Activated CD4-positive, alpha-beta memory T cell treated with anti-CD3 and anti-CD28 coated beads for 36 hours (primary cell): ENCODE data around the gene GTF2A1. TPM values are rescaled to one million over a fixed set of nuclear protein-coding genes. Genes with fewer than 3 reads are reported as not detected.

Experiments
- CTCF ChIA-PET: fragments of 350-600 bp; sonication (Branson Sonifier 250); formaldehyde crosslinking; loops from one replicate; lab custom pipeline; 2021; ENCODE audit warnings: antibody characterized with exemption, inconsistent platforms; lab: Charles Lee
- POLR2A ChIA-PET: fragments of 350-600 bp; sonication (Branson Sonifier 250); formaldehyde crosslinking; loops from one replicate; lab custom pipeline; 2021; ENCODE audit warnings: antibody characterized with exemption; lab: Charles Lee
- DNase-seq: peaks from one replicate; pipeline ENCODE4 v3.0.0-alpha.2; 2020
- H3K27ac Mint-ChIP-seq: one replicate; pipeline ENCODE4 v1.8.0; 2021; ENCODE audit warnings: mixed read lengths
- H3K27me3 Mint-ChIP-seq: one replicate; pipeline ENCODE4 v1.8.0; 2021; ENCODE audit warnings: mixed read lengths
- H3K36me3 Mint-ChIP-seq: one replicate; pipeline ENCODE4 v1.8.0; 2021; ENCODE audit warnings: mixed read lengths
- H3K4me1 Mint-ChIP-seq: one replicate; pipeline ENCODE4 v1.8.0; 2021; ENCODE audit warnings: low read depth, mixed read lengths
- H3K4me3 Mint-ChIP-seq: one replicate; pipeline ENCODE4 v1.8.0; 2021; ENCODE audit warnings: mild to moderate bottlenecking, mixed read lengths
- H3K9me3 Mint-ChIP-seq: one replicate; pipeline ENCODE4 v1.8.0; 2021; ENCODE audit warnings: mixed read lengths
- intact Hi-C: fragments of 100-400 bp; cut with micrococcal nuclease; formaldehyde crosslinking; loops from one replicate; pipeline ENCODE4 v1.15.1; 2023
- total RNA-seq, 2 experiments: library from RNA; stranded (reverse); gene quantifications; one replicate each; pipeline ENCODE4 v1.2.3, GENCODE V29; 2021

GTF2A1 gene
- total RNA-seq, 2 experiments from 2014 or later, result 38.9 to 40.1 TPM

- H3K36me3 Mint-ChIP-seq, result no peaks in the 10 kb centered on the region
These were observed 93.0 kb downstream of the GTF2A1 start for GRCh38 chr14:81127785-81128184.

GRCh38 chr14:81125536-81125935, 95.2 kb downstream of the GTF2A1 start:
- POLR2A ChIA-PET, result no interaction called here
- intact Hi-C loops, result no loop called here
- no peaks in the 10 kb centered on the region for H3K4me1 Mint-ChIP-seq

More at GRCh38 chr14:81127785-81128184, 93.0 kb downstream of the GTF2A1 start:
- no peak for DNase-seq
- intact Hi-C loops, result no loop called here
- no peak overlapping the region for H3K4me3 Mint-ChIP-seq
- no peaks in the 10 kb centered on the region for H3K27me3 Mint-ChIP-seq
- ChIA-PET CTCF (no interaction called here), POLR2A (no interaction called here)
- no peak overlapping the region for H3K27ac Mint-ChIP-seq
- no peaks in the 10 kb centered on the region for H3K9me3 Mint-ChIP-seq
- no peaks in the 10 kb centered on the region for H3K4me1 Mint-ChIP-seq

More at GRCh38 chr14:81125536-81125935, 95.2 kb downstream of the GTF2A1 start:
- no peak overlapping the region for H3K4me3 Mint-ChIP-seq
- H3K9me3 Mint-ChIP-seq, result no peaks in the 10 kb centered on the region
- CTCF ChIA-PET, result no interaction called here
- no peaks in the 10 kb centered on the region for H3K27me3 Mint-ChIP-seq
- no peak for DNase-seq
- no peak overlapping the region for H3K27ac Mint-ChIP-seq
- H3K36me3 Mint-ChIP-seq, result no peaks in the 10 kb centered on the region

Other genes with a start within 250 kb of the GTF2A1 start
- gene STON2, start 179.4 kb upstream of the GTF2A1 start, total RNA-seq, result under 1 TPM; 0.12 to 0.34 TPM